Hepatocyte (in vitro differentiated cells): ENCODE data around the gene PTGS1.

Source experiments
- EZH2 ChIP-seq: fragments of 200-600 bp; sonication (generic); IDR thresholded peaks from 2 replicates; pipeline ENCODE4 v1.6.1; 2016; ENCODE audit warnings: antibody characterized with exemption, mild to moderate bottlenecking, borderline replicate concordance
- TF ChIP-seq, protein P1 (sequence below): fragments of 200-600 bp; sonication (generic); IDR thresholded peaks from 2 replicates; pipeline ENCODE4 v1.5.1; 2016; ENCODE audit warnings: antibody characterized with exemption, mild to moderate bottlenecking; ENCODE audit not compliant: poor library complexity

DNA sequence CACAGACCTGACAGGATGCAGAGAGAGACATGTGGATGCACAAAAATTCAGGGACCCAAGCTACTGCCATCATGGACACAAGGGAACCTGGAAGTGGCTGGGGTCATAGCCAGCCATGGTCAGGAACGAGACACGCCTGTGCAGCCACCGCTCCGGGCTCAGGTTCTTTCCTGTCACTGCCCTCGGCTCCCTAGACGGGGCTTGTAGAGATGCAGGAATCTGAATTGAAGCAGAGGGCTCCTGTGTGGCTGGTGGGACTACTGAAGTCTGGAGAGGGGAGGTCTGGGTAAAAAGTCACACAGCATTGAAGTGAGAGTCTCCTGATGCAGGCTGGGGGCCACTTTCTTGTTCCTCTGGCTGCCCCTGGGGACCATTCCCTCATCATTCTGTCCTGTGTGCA lies 32.3 kb upstream of the PTGS1 start:
- TF ChIP-seq, protein P1, sequence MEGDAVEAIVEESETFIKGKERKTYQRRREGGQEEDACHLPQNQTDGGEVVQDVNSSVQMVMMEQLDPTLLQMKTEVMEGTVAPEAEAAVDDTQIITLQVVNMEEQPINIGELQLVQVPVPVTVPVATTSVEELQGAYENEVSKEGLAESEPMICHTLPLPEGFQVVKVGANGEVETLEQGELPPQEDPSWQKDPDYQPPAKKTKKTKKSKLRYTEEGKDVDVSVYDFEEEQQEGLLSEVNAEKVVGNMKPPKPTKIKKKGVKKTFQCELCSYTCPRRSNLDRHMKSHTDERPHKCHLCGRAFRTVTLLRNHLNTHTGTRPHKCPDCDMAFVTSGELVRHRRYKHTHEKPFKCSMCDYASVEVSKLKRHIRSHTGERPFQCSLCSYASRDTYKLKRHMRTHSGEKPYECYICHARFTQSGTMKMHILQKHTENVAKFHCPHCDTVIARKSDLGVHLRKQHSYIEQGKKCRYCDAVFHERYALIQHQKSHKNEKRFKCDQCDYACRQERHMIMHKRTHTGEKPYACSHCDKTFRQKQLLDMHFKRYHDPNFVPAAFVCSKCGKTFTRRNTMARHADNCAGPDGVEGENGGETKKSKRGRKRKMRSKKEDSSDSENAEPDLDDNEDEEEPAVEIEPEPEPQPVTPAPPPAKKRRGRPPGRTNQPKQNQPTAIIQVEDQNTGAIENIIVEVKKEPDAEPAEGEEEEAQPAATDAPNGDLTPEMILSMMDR, result no peak
- no peak for TF ChIP-seq EZH2
